Suprapubic skin (tissue), 4 donors: ENCODE results near the gene LANCL1.

Source experiments
- POLR2A ChIP-seq, 2 donors: fragments of 450-650 bp; IDR thresholded peaks; one replicate each; pipeline ENCODE4 v1.6.1; 2017; ENCODE audit warnings: antibody characterized with exemption in 2 of 2, mild to moderate bottlenecking in 2 of 2, moderate library complexity in 2 of 2
- POLR2AphosphoS5 ChIP-seq, 3 donors: sonication (generic); formaldehyde crosslinking; IDR thresholded peaks; one replicate each; pipeline ENCODE4 v1.6.1; 2017; ENCODE audit warnings: antibody characterized with exemption in 3 of 3
- TF ChIP-seq, protein P1 (sequence below), 2 donors: fragments of 200-600 bp in 1 of 2; fragments of 450-650 bp in 1 of 2; sonication (generic) in 1 of 2; IDR thresholded peaks; one replicate each; pipeline ENCODE4 v1.5.1; 2016 to 2019; ENCODE audit warnings: antibody characterized with exemption in 2 of 2, mild to moderate bottlenecking in 1 of 2, moderate library complexity in 1 of 2

DNA sequence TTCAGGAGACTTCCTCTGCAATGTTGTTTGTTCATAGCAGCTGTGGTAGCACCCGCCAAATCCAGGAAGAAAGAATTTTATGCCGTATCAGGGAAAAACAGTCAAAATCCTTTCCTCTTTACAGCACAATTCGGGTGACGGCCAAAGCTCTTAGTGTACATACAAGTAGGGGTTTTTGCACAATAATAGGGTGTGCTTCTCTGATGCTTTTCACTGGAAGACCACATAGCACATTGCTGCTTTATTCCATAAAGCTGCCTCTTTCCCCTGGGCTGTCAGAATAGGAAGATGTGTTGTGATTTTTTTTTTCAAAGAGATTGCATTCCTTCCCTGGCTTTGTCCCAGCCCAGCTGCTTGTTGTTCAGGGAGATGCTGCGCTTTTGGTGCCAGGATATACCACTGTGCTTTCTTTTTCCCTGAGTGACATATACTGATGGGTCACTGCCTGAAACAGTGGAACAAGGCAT lies 27.2 kb upstream of the LANCL1 start:
- TF ChIP-seq, protein P1, sequence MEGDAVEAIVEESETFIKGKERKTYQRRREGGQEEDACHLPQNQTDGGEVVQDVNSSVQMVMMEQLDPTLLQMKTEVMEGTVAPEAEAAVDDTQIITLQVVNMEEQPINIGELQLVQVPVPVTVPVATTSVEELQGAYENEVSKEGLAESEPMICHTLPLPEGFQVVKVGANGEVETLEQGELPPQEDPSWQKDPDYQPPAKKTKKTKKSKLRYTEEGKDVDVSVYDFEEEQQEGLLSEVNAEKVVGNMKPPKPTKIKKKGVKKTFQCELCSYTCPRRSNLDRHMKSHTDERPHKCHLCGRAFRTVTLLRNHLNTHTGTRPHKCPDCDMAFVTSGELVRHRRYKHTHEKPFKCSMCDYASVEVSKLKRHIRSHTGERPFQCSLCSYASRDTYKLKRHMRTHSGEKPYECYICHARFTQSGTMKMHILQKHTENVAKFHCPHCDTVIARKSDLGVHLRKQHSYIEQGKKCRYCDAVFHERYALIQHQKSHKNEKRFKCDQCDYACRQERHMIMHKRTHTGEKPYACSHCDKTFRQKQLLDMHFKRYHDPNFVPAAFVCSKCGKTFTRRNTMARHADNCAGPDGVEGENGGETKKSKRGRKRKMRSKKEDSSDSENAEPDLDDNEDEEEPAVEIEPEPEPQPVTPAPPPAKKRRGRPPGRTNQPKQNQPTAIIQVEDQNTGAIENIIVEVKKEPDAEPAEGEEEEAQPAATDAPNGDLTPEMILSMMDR (IDR thresholded peaks at IDR 0.05) = no peak
- TF ChIP-seq POLR2A (IDR thresholded peaks at IDR 0.05) = no peak
- TF ChIP-seq POLR2AphosphoS5 (IDR thresholded peaks at IDR 0.05) = no peak
